Mucosa of descending colon (tissue), 3 donors: ENCODE results near the gene PRKCD. TPM values are rescaled to one million over a fixed set of nuclear protein-coding genes. Genes with fewer than 3 reads are reported as not detected.

Experiments
- ATAC-seq: fragments of 200-7000 bp; cut with Tn5 transposase; one replicate; pipeline ENCODE4 v1.9.1; 2020; ENCODE audit warnings: mild to moderate bottlenecking, moderate library complexity
- DNase-seq, 3 donors: peaks; one replicate each; pipeline ENCODE4 v3.0.0-alpha.2; 2020
- H3K36me3 ChIP-seq: fragments of 200-600 bp; one replicate; pipeline ENCODE4 v1.8.0; 2021; ENCODE audit warnings: low read depth, mild to moderate bottlenecking
- H3K4me1 ChIP-seq: fragments of 200-600 bp; one replicate; pipeline ENCODE4 v1.8.0; 2021; ENCODE audit warnings: low read depth, mild to moderate bottlenecking
- H3K4me3 ChIP-seq: fragments of 200-600 bp; one replicate; pipeline ENCODE4 v1.8.0; 2021; ENCODE audit warnings: mild to moderate bottlenecking
- H3K9me3 ChIP-seq: fragments of 200-600 bp; one replicate; pipeline ENCODE4 v1.8.0; 2021; ENCODE audit warnings: mild to moderate bottlenecking
- intact Hi-C, 2 donors: fragments of 100-400 bp; cut with DNase I in 1 of 2; cut with micrococcal nuclease in 1 of 2; formaldehyde crosslinking; loops; one replicate each; pipeline versions ENCODE4 v1.11.0 to v1.11.1; 2022; cut with DNase I, micrococcal nuclease
- total RNA-seq, 3 donors: library from RNA; stranded (reverse); fragmentation: NEBNext Ultra II Directional in 2 of 3; extraction: Animal tissue kit (Norgen Biotek cat#: 25700) in 2 of 3; gene quantifications; one replicate each; pipeline versions ENCODE4 v1.2.1 to v1.2.4, GENCODE V29; 2021 to 2023
- TF ChIP-seq, protein P1 (sequence below): fragments of 200-600 bp; IDR thresholded peaks from one replicate; pipeline ENCODE4 v1.8.0; 2022; ENCODE audit warnings: antibody characterized with exemption, mild to moderate bottlenecking
- donor health status: DM: no; HTN: no; CAD: no; lungs with moderate emphysema.
- donor health status: DM: no; HTN: no; CAD: no.
- donor health status: DM: no; HTN: yes; CAD: no.

The PRKCD gene
- total RNA-seq, 3 donors from 2014 or later, result 46.8 to 87.9 (median 83.4) TPM

DNA sequence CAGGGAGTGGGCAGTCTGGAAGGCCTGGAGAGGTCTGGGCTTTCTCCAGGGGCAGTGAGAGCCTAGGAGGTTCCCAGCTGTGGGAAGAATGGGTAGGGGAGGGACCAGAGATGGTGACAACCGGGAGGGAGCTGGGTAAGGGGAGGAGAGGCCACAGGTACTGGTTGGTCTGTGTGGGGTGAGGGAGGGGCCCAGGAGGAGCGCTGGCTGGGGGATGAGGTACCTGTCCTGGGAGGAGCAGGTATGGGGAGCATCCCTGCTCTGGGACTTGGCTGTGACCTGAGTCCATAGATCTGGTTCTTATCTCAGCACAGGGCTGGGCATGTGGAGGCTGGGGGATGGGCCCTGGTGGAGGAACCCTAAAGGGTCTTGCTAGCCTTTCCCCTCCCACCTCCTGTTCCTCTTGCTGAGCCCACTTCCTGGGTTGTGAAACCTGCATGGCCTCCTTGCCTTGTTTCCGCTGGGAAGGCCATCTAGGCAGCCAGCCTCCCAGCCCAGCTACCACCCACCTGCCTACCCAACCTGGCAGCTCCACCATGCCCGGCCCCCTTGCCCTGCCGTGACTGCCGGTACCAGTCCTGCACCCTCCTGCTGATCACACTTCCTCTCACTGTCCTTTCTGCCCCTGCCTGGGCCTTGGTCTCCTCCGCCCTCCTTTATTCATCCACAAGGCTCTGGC is 11.0 kb downstream of the PRKCD start:
- DNase-seq (no peak), ATAC-seq (no peak)
- no peak overlapping the region for H3K4me3 ChIP-seq
- H3K9me3 ChIP-seq, result no peaks in the 10 kb centered on the region
- intact Hi-C loops, result no loop called here
- TF ChIP-seq, protein P1, sequence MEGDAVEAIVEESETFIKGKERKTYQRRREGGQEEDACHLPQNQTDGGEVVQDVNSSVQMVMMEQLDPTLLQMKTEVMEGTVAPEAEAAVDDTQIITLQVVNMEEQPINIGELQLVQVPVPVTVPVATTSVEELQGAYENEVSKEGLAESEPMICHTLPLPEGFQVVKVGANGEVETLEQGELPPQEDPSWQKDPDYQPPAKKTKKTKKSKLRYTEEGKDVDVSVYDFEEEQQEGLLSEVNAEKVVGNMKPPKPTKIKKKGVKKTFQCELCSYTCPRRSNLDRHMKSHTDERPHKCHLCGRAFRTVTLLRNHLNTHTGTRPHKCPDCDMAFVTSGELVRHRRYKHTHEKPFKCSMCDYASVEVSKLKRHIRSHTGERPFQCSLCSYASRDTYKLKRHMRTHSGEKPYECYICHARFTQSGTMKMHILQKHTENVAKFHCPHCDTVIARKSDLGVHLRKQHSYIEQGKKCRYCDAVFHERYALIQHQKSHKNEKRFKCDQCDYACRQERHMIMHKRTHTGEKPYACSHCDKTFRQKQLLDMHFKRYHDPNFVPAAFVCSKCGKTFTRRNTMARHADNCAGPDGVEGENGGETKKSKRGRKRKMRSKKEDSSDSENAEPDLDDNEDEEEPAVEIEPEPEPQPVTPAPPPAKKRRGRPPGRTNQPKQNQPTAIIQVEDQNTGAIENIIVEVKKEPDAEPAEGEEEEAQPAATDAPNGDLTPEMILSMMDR, result no peak
- H3K4me1 ChIP-seq, result peaks cover 16% of the 10 kb centered on the region
- no peaks in the 10 kb centered on the region for H3K36me3 ChIP-seq

- H3K9me3 ChIP-seq, result no peaks in the 10 kb centered on the region
- H3K4me1 ChIP-seq, result peaks cover 14% of the 10 kb centered on the region
- TF ChIP-seq, protein P1, result no peak
- intact Hi-C loops, result no loop called here
- DNase-seq, result no peak
- H3K4me3 ChIP-seq, result no peak overlapping the region
- ATAC-seq, result no peak
- no peaks in the 10 kb centered on the region for H3K36me3 ChIP-seq
Measured at GRCh38 chr3:53173107-53173506, 12.1 kb downstream of the PRKCD start.

GRCh38 chr3:53174346-53175250 is 13.6 kb downstream of the PRKCD start:
- intact Hi-C loops, result no loop called here
- Histone ChIP-seq H3K4me1 (peaks cover 14% of the 10 kb centered on the region), H3K36me3 (no peaks in the 10 kb centered on the region), H3K9me3 (no peaks in the 10 kb centered on the region), H3K4me3 (no peak overlapping the region)
- TF ChIP-seq, protein P1, result no peak
- DNase-seq (no peak), ATAC-seq (peak; percentile 20)

GRCh38 chr3:53175613-53176540 is 14.9 kb downstream of the PRKCD start:
- peaks cover 9% of the 10 kb centered on the region for H3K4me1 ChIP-seq
- no peak for ATAC-seq

GRCh38 chr3:53178246-53178645 is 17.2 kb downstream of the PRKCD start:
- Histone ChIP-seq H3K9me3 (no peaks in the 10 kb centered on the region), H3K4me3 (no peak overlapping the region), H3K36me3 (no peaks in the 10 kb centered on the region), H3K4me1 (no peaks in the 10 kb centered on the region)
- intact Hi-C loops, result no loop called here
- ATAC-seq (no peak), DNase-seq (no peak)
- TF ChIP-seq, protein P1, result no peak

More at GRCh38 chr3:53175613-53176540, 14.9 kb downstream of the PRKCD start:
- H3K4me3 ChIP-seq, result no peak overlapping the region
- no peak for DNase-seq
- H3K9me3 ChIP-seq, result no peaks in the 10 kb centered on the region
- TF ChIP-seq, protein P1, result no peak
- no peaks in the 10 kb centered on the region for H3K36me3 ChIP-seq
- intact Hi-C loops, result no loop called here
